GM23248 (cell line): ENCODE measurements around the gene FGFR1OP2.

Experiments used
- EZH2 ChIP-seq: fragments of 200-600 bp; sonication (generic); IDR thresholded peaks from 2 replicates; pipeline ENCODE4 v1.6.1; 2018; ENCODE audit warnings: antibody characterized with exemption, mild to moderate bottlenecking; ENCODE audit not compliant: insufficient read depth, poor library complexity, severe bottlenecking
- EZH2phosphoT487 ChIP-seq: fragments of 200-600 bp; sonication (generic); IDR thresholded peaks from 2 replicates; pipeline ENCODE4 v1.6.1; 2018; ENCODE audit warnings: antibody characterized with exemption, moderate library complexity, mild to moderate bottlenecking, low read depth; ENCODE audit not compliant: insufficient read depth

DNA sequence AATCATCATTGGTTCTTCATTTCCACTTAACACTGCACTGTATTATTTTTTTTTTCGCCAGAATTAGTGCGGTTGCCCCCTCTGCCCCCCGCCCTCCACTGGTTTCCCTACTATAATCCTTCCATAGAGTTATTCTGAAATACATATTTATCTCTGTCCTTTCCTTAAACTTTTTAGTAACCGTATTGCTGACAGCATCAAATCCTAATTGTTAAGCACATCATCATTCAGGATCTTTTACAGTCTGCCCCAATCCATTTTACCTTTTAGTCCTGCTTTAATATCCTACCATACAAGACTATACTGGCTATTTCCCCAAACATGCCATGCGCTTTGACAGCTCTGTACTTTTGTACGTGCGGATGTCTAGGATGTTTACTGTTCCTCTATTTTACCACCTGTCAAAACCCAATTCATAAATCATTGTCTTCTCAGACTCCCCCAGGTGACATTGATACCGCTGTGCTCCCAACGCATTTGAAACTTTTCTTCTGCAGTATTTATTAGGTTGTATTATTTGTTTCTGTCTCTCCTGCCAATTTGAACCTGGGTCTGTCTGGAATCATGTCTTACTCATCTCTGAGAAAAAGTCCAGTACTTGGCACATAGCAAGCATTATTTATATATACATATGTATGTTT is 1.0 kb downstream of the FGFR1OP2 start:
- TF ChIP-seq EZH2 (no peak), EZH2phosphoT487 (no peak)
